ENCODE measurements around the gene MRRF.

DNA sequence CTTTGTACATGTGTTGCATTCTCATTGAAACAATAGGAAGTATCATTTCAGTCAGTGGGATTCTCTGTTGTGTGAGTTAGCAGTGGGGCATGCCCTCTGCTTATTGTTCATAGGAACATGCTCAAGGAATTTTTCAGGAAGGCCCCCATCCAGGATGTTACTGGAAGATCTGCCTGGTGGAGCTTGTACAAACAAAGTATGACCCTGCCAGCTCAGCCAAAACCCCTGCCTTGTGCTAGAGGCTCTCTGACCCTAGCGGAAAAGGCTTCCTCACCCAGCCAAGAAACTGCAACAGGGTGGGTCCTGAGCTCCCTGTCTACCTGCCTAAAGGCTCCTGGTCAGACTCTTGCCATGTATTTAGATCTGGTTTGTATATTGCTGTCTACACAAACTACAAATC is 43.2 kb downstream of the MRRF start:
- no peak for TF ChIP-seq CTCF (IDR thresholded peaks at IDR 0.05; ENCODE audit: insufficient read depth, low read length)
- TF ChIP-seq POLR2AphosphoS5 (IDR thresholded peaks at IDR 0.05; ENCODE audit: low read depth): no peak
- TF ChIP-seq GABPA (IDR thresholded peaks at IDR 0.05; ENCODE audit: low read depth): no peak
- TF ChIP-seq, protein P1, sequence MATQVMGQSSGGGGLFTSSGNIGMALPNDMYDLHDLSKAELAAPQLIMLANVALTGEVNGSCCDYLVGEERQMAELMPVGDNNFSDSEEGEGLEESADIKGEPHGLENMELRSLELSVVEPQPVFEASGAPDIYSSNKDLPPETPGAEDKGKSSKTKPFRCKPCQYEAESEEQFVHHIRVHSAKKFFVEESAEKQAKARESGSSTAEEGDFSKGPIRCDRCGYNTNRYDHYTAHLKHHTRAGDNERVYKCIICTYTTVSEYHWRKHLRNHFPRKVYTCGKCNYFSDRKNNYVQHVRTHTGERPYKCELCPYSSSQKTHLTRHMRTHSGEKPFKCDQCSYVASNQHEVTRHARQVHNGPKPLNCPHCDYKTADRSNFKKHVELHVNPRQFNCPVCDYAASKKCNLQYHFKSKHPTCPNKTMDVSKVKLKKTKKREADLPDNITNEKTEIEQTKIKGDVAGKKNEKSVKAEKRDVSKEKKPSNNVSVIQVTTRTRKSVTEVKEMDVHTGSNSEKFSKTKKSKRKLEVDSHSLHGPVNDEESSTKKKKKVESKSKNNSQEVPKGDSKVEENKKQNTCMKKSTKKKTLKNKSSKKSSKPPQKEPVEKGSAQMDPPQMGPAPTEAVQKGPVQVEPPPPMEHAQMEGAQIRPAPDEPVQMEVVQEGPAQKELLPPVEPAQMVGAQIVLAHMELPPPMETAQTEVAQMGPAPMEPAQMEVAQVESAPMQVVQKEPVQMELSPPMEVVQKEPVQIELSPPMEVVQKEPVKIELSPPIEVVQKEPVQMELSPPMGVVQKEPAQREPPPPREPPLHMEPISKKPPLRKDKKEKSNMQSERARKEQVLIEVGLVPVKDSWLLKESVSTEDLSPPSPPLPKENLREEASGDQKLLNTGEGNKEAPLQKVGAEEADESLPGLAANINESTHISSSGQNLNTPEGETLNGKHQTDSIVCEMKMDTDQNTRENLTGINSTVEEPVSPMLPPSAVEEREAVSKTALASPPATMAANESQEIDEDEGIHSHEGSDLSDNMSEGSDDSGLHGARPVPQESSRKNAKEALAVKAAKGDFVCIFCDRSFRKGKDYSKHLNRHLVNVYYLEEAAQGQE (IDR thresholded peaks at IDR 0.05; ENCODE audit: insufficient replicate concordance, low read depth): no peak
